KMS-11 (cell line): ENCODE data around the gene USP10.
"Not testable (repeated sequence)": the region's sequence is repeated elsewhere in the genome, so short reads cannot be mapped to it uniquely, and the experiment has no call there.

Experiments
- H2AFZ ChIP-seq: fragments of 200-600 bp; sonication (generic); 2 replicates; pipeline ENCODE4 v1.6.1; 2016; ENCODE audit warnings: antibody characterized with exemption, mixed run types, low read depth
- H3K27ac ChIP-seq: fragments of 200-600 bp; sonication (generic); 2 replicates; pipeline ENCODE4 v1.6.1; 2016; ENCODE audit warnings: mild to moderate bottlenecking, mixed run types
- H3K27me3 ChIP-seq: fragments of 200-600 bp; sonication (generic); 2 replicates; pipeline ENCODE4 v1.6.1; 2017; ENCODE audit warnings: mild to moderate bottlenecking, low read depth, mixed run types, moderate library complexity; ENCODE audit not compliant: insufficient read depth
- H3K36me3 ChIP-seq: fragments of 200-600 bp; sonication (generic); 2 replicates; pipeline ENCODE4 v1.6.1; 2017; ENCODE audit warnings: mild to moderate bottlenecking, mixed run types; ENCODE audit not compliant: insufficient read depth
- H3K4me1 ChIP-seq: fragments of 200-600 bp; sonication (generic); 2 replicates; pipeline ENCODE4 v1.6.1; 2016; ENCODE audit warnings: mild to moderate bottlenecking, low read depth, mixed run types; ENCODE audit not compliant: poor library complexity, severe bottlenecking
- H3K4me2 ChIP-seq: fragments of 200-600 bp; sonication (generic); 2 replicates; pipeline ENCODE4 v1.7.0; 2016; ENCODE audit warnings: mild to moderate bottlenecking, mixed run types
- H3K4me3 ChIP-seq: fragments of 200-600 bp; sonication (generic); IDR thresholded peaks from 2 replicates; pipeline ENCODE4 v1.6.1; 2017; ENCODE audit warnings: low read depth, low read length, mixed read lengths; ENCODE audit not compliant: insufficient read depth
- H3K79me2 ChIP-seq: fragments of 200-600 bp; sonication (generic); 2 replicates; pipeline ENCODE4 v1.6.1; 2016; ENCODE audit warnings: low read depth, mixed run types; ENCODE audit not compliant: insufficient read depth
- H3K9ac ChIP-seq: fragments of 200-600 bp; sonication (generic); 2 replicates; pipeline ENCODE4 v1.6.1; 2016; ENCODE audit warnings: mild to moderate bottlenecking, mixed run types
- H4K20me1 ChIP-seq: fragments of 200-600 bp; sonication (generic); 2 replicates; pipeline ENCODE4 v1.6.1; 2016; ENCODE audit warnings: mild to moderate bottlenecking, mixed run types; ENCODE audit not compliant: insufficient read depth
- TF ChIP-seq, protein P1 (sequence below): fragments of 200-600 bp; sonication (generic); conservative IDR thresholded peaks from 2 replicates; pipeline ENCODE4 v1.6.1; 2017; ENCODE audit warnings: low read depth, mild to moderate bottlenecking, antibody characterized with exemption, low read length, moderate library complexity, mixed read lengths

Gene USP10

DNA sequence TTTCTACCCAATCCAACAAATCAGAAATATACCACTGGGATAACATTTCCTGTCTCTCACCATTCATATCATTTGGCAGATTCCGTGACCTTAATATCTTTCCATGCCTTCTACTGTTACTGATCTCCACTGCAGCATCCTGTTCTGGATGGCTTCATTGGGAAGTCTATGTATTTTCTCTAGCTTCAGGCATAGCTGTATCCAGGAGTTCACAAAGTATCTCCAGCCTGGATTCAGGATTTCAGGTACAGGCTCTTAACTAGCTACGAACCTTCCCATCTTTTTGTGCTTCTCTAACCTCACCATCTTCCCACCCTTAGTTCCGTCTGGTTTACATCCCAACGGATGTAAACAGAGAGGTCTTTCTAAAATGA lies 15.2 kb upstream of the USP10 start:
- Histone ChIP-seq H4K20me1 (no peaks in the 10 kb centered on the region), H3K27me3 (no peaks in the 10 kb centered on the region), H3K9ac (no peak overlapping the region), H3K36me3 (no peaks in the 10 kb centered on the region), H2AFZ (no peak overlapping the region), H3K27ac (no peak overlapping the region), H3K4me1 (no peaks in the 10 kb centered on the region), H3K4me2 (no peak overlapping the region), H3K79me2 (no peaks in the 10 kb centered on the region), H3K4me3 (no peak overlapping the region)
- TF ChIP-seq, protein P1, sequence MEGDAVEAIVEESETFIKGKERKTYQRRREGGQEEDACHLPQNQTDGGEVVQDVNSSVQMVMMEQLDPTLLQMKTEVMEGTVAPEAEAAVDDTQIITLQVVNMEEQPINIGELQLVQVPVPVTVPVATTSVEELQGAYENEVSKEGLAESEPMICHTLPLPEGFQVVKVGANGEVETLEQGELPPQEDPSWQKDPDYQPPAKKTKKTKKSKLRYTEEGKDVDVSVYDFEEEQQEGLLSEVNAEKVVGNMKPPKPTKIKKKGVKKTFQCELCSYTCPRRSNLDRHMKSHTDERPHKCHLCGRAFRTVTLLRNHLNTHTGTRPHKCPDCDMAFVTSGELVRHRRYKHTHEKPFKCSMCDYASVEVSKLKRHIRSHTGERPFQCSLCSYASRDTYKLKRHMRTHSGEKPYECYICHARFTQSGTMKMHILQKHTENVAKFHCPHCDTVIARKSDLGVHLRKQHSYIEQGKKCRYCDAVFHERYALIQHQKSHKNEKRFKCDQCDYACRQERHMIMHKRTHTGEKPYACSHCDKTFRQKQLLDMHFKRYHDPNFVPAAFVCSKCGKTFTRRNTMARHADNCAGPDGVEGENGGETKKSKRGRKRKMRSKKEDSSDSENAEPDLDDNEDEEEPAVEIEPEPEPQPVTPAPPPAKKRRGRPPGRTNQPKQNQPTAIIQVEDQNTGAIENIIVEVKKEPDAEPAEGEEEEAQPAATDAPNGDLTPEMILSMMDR = no peak

DNA sequence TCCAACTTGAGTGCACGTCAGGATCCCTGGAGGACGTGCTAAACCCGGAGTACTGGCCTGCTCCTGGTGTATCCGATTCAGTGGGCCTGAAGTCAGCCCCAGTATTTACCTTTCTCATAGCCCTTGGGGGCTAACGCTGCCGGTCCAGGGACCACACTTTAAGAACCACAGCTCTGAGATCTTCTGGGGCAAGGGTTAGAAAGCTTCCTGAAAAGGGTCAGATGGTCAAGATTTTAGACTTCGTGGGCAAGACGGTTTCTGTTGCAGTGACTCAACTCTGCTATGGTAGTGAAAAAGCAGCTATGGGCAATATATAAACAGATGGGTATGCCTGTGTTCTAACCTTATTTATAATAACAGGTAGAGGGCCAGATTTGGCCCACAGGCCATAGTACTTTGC lies 14.6 kb upstream of the USP10 start:
- Histone ChIP-seq H3K27ac (no peak overlapping the region), H3K4me2 (no peak overlapping the region), H4K20me1 (no peaks in the 10 kb centered on the region), H3K27me3 (no peaks in the 10 kb centered on the region), H3K9ac (no peak overlapping the region), H3K79me2 (no peaks in the 10 kb centered on the region), H3K4me1 (no peaks in the 10 kb centered on the region), H2AFZ (no peak overlapping the region), H3K4me3 (no peak overlapping the region), H3K36me3 (no peaks in the 10 kb centered on the region)
- TF ChIP-seq, protein P1 = no peak

- Histone ChIP-seq H3K79me2 (no peaks in the 10 kb centered on the region), H3K4me3 (no peak overlapping the region), H2AFZ (no peak overlapping the region), H4K20me1 (no peaks in the 10 kb centered on the region), H3K27ac (no peak overlapping the region), H3K9ac (no peak overlapping the region), H3K36me3 (no peaks in the 10 kb centered on the region), H3K4me2 (no peak overlapping the region), H3K27me3 (no peaks in the 10 kb centered on the region), H3K4me1 (no peaks in the 10 kb centered on the region)
- TF ChIP-seq, protein P1 = no peak
These were observed 13.0 kb upstream of the USP10 start for GRCh38 chr16:84686707-84687298.

DNA sequence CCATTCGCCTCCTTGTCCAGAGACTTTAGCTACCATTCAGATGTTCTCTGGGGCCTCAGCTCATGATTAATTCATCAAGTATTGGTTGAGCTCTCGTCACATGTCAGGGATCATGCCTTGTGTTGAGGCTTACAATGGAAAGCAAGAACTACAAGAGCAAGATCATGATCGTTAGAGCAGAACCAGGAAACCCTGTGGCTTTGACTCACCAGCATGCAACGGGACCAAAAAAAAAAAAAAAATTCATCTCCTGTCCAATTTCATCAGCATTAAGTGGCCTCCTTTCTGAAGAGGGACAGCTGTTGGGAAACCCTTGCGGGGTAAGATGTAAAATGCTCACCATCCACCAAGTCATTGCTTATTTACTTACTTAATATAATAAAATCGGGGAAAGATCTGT lies 12.1 kb upstream of the USP10 start:
- no peak overlapping the region for H3K27ac ChIP-seq
- no peak overlapping the region for H3K4me3 ChIP-seq
- no peaks in the 10 kb centered on the region for H3K4me1 ChIP-seq
- H3K4me2 ChIP-seq = no peak overlapping the region
- no peak overlapping the region for H2AFZ ChIP-seq
- TF ChIP-seq, protein P1 = no peak
- H3K27me3 ChIP-seq = no peaks in the 10 kb centered on the region
- H3K9ac ChIP-seq = no peak overlapping the region
- no peaks in the 10 kb centered on the region for H4K20me1 ChIP-seq
- H3K79me2 ChIP-seq = no peaks in the 10 kb centered on the region
- H3K36me3 ChIP-seq = no peaks in the 10 kb centered on the region

- not testable (repeated sequence) for H3K36me3 ChIP-seq, H3K4me2 ChIP-seq
These were observed 11.6 kb upstream of the USP10 start for GRCh38 chr16:84688163-84688562.

More at GRCh38 chr16:84688163-84688562, 11.6 kb upstream of the USP10 start:
- H4K20me1 ChIP-seq, H3K27me3 ChIP-seq, H3K4me1 ChIP-seq, H2AFZ ChIP-seq, H3K9ac ChIP-seq, H3K27ac ChIP-seq, H3K4me3 ChIP-seq, H3K79me2 ChIP-seq: not testable (repeated sequence)
